Keratinocyte (primary cell): Measurements from ENCODE around the gene ISM1. TPM values are rescaled to one million over a fixed set of nuclear protein-coding genes. Genes with fewer than 3 reads are reported as not detected.

Experiments used
- DNase-seq: peaks from one replicate; pipeline ENCODE4 v3.0.0-alpha.2; 2011; ENCODE audit warnings: low read depth, missing footprints, low spot score
- FAIRE-seq: peaks from 2 replicates; lab custom pipeline; 2011; peaks lifted over from hg19 to GRCh38; lab: Jason Lieb, UNC
- H2AFZ ChIP-seq: 2 replicates; pipeline ENCODE4 v1.6.0; 2012; ENCODE audit warnings: low read length, control low read depth, inconsistent platforms; ENCODE audit not compliant: control insufficient read depth
- H3K27ac ChIP-seq: 2 replicates; pipeline ENCODE4 v1.5.1; 2011; ENCODE audit warnings: low read length; ENCODE audit not compliant: control insufficient read depth, insufficient read depth
- H3K27me3 ChIP-seq: 3 replicates; pipeline ENCODE4 v1.6.0; 2011; ENCODE audit warnings: low read length; ENCODE audit not compliant: control insufficient read depth, insufficient read depth; ENCODE audit errors: extremely low read depth
- H3K36me3 ChIP-seq, 2 experiments: 2 replicates in 1 of 2; 3 replicates in 1 of 2; pipeline ENCODE4 v1.5.1; 2011; ENCODE audit warnings: low read length in 2 of 2, mild to moderate bottlenecking in 1 of 2; ENCODE audit not compliant: control insufficient read depth in 2 of 2, insufficient read depth in 2 of 2; ENCODE audit errors: extremely low read depth in 1 of 2
- H3K4me1 ChIP-seq: 3 replicates; pipeline ENCODE4 v1.5.1; 2011; ENCODE audit warnings: low read length; ENCODE audit not compliant: control insufficient read depth, insufficient read depth; ENCODE audit errors: extremely low read depth
- H3K4me2 ChIP-seq: 3 replicates; pipeline ENCODE4 v1.6.0; 2011; ENCODE audit warnings: low read depth, low read length; ENCODE audit not compliant: control insufficient read depth, insufficient read depth; ENCODE audit errors: extremely low read depth
- H3K4me3 ChIP-seq, 3 experiments: fragments of 200-600 bp in 1 of 3; sonication (generic) in 1 of 3; 2 replicates in 2 of 3; 3 replicates in 1 of 3; pipeline ENCODE4 v1.5.1; 2011 to 2016; ENCODE audit warnings: low read length in 3 of 3, mild to moderate bottlenecking in 3 of 3, control low read depth in 2 of 3, inconsistent platforms in 1 of 3, low read depth in 1 of 3, mixed read lengths in 1 of 3, mixed run types in 1 of 3, moderate library complexity in 1 of 3; ENCODE audit not compliant: control insufficient read depth in 2 of 3, insufficient read depth in 2 of 3; ENCODE audit errors: extremely low read depth in 1 of 3
- H3K79me2 ChIP-seq: 2 replicates; pipeline ENCODE4 v1.6.0; 2012; ENCODE audit warnings: low read length; ENCODE audit not compliant: control insufficient read depth, insufficient read depth
- H3K9ac ChIP-seq: 3 replicates; pipeline ENCODE4 v1.6.0; 2011; ENCODE audit warnings: low read length; ENCODE audit not compliant: control insufficient read depth, insufficient read depth; ENCODE audit errors: extremely low read depth
- H3K9me1 ChIP-seq: 3 replicates; pipeline ENCODE4 v1.6.0; 2011; ENCODE audit warnings: low read length; ENCODE audit not compliant: control insufficient read depth, insufficient read depth; ENCODE audit errors: extremely low read depth
- H3K9me3 ChIP-seq: 2 replicates; pipeline ENCODE4 v1.5.1; 2012; ENCODE audit warnings: low read depth, low read length; ENCODE audit not compliant: control insufficient read depth
- H4K20me1 ChIP-seq: 3 replicates; pipeline ENCODE4 v1.6.0; 2011; ENCODE audit warnings: low read length; ENCODE audit not compliant: control insufficient read depth, insufficient read depth; ENCODE audit errors: extremely low read depth
- CTCF ChIP-seq, 3 experiments: IDR thresholded peaks in 1 of 3; conservative IDR thresholded peaks in 1 of 3; optimal IDR thresholded peaks in 1 of 3; 2 replicates in 2 of 3; 3 replicates in 1 of 3; pipeline versions ENCODE3 to v1.5.1; 2011; ENCODE audit warnings: low read length in 3 of 3, mild to moderate bottlenecking in 3 of 3, moderate library complexity in 2 of 3, control low read depth in 1 of 3, inconsistent platforms in 1 of 3; ENCODE audit not compliant: insufficient read depth in 2 of 3; ENCODE audit errors: extremely low read depth in 1 of 3
- EZH2 ChIP-seq: IDR thresholded peaks from one replicate; pipeline ENCODE4 v1.6.1; 2012; ENCODE audit warnings: inconsistent platforms, mild to moderate bottlenecking, low read length, moderate library complexity
- dilution Hi-C: fragments of 300-500 bp; cut with MboI; formaldehyde crosslinking; loops from one replicate; pipeline ENCODE4 v1.7.0; 2020; ENCODE audit warnings: low sequenced_read_pairs; ENCODE audit not compliant: extremely low pct_ligation_motif_present
- polyA plus RNA-seq, 5 experiments: library from polyadenylated mRNA; depleted of rRNA in 3 of 5; stranded (reverse) in 3 of 5; stranded (forward) in 1 of 5; unstranded in 1 of 5; fragments of >200 nt; gene quantifications; 1 replicate in 1 of 5; 2 replicates in 3 of 5; 3 replicates in 1 of 5; pipeline versions ENCODE4 v1.2.1 to v1.2.3, GENCODE V29; 2011 to 2012; ENCODE audit warnings: missing spikeins in 2 of 5, low read depth in 1 of 5, low replicate concordance in 1 of 5

The ISM1 gene
- polyA plus RNA-seq, 1 donor (not counting 4 experiments of a cell fraction or from before 2014, with no cell fraction given): 3.3 TPM

GRCh38 chr20:13187899-13188298 is 33.2 kb upstream of the ISM1 start:
- no peaks in the 10 kb centered on the region for H3K9me3 ChIP-seq
- H2AFZ ChIP-seq: no peak overlapping the region
- dilution Hi-C loops: no loop called here
- FAIRE-seq (no peak), DNase-seq (no peak)
- H3K27me3 ChIP-seq: no peaks in the 10 kb centered on the region
- no peaks in the 10 kb centered on the region for H3K4me1 ChIP-seq
- no peak overlapping the region for H3K4me3 ChIP-seq
- no peaks in the 10 kb centered on the region for H3K79me2 ChIP-seq
- TF ChIP-seq EZH2: no peak
- TF ChIP-seq CTCF (optimal IDR thresholded peaks at IDR 0.05 in 1 of 3, IDR thresholded peaks at IDR 0.05 in 1 of 3, conservative IDR thresholded peaks at IDR 0.05 in 1 of 3; ENCODE audit: extremely low read depth in 1 of 3, insufficient read depth in 2 of 3, low read length in 3 of 3): no peak
- H3K36me3 ChIP-seq: no peaks in the 10 kb centered on the region
- H3K27ac ChIP-seq: no peak overlapping the region
- no peak overlapping the region for H3K9ac ChIP-seq
- no peak overlapping the region for H3K4me2 ChIP-seq
- H4K20me1 ChIP-seq: no peaks in the 10 kb centered on the region
- H3K9me1 ChIP-seq: no peaks in the 10 kb centered on the region

- no peaks in the 10 kb centered on the region for H3K79me2 ChIP-seq
- no peak for FAIRE-seq
Measured at GRCh38 chr20:13199279-13199678, 21.8 kb upstream of the ISM1 start.

More at GRCh38 chr20:13199279-13199678, 21.8 kb upstream of the ISM1 start:
- Histone ChIP-seq H3K4me1 (no peaks in the 10 kb centered on the region), H3K4me2 (no peak overlapping the region), H3K9me3 (no peaks in the 10 kb centered on the region), H3K27me3 (no peaks in the 10 kb centered on the region), H3K4me3 (no peak overlapping the region), H3K36me3 (no peaks in the 10 kb centered on the region), H3K27ac (no peak overlapping the region), H3K9ac (no peak overlapping the region), H2AFZ (no peak overlapping the region), H3K9me1 (no peaks in the 10 kb centered on the region), H4K20me1 (no peaks in the 10 kb centered on the region)
- TF ChIP-seq CTCF (optimal IDR thresholded peaks at IDR 0.05 in 1 of 3, IDR thresholded peaks at IDR 0.05 in 1 of 3, conservative IDR thresholded peaks at IDR 0.05 in 1 of 3; ENCODE audit: extremely low read depth in 1 of 3, insufficient read depth in 2 of 3, low read length in 3 of 3) (no peak), EZH2 (no peak)
- dilution Hi-C loops: no loop called here
- DNase-seq: no peak
